C4-2B (cell line): ENCODE measurements around the gene CUL3.

Source experiments
- ZFX ChIP-seq: fragments of 450-650 bp; IDR thresholded peaks from 2 replicates; pipeline ENCODE4 v1.6.1; 2017
- TF ChIP-seq, protein P1 (sequence below): fragments of 450-650 bp; conservative IDR thresholded peaks from 2 replicates; pipeline ENCODE4 v1.5.1; 2017; ENCODE audit warnings: mild to moderate bottlenecking

DNA sequence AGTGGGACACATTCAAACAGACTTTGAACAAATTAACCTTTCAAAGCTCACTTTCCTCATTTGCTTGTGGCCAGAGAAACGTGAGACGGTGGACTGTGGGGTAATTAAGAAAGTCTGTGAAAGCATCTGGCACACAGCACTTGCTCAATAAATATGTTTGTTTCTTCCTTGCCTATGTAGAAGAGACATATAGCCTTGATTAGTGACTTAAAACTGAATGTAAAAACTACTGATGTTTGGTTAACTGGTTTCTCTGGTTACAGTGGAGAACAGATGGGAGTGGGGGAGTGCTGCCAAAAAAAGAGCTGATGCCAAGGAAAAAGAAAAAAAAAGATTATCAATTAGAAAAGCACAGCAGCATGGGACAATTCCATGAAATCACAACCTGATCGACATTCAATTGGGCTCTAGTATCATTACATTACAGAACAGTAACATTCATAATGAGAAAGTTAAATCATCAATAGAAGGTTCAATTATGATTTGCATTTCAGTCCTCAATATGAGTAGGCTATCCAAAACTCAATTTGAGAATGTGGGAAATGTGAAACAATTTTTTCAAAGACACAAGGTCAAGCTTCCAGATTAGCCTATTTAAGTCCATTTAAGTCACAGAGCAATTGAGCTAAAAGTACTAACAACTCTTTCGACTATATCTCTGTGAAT is 14.7 kb downstream of the CUL3 start:
- TF ChIP-seq, protein P1, sequence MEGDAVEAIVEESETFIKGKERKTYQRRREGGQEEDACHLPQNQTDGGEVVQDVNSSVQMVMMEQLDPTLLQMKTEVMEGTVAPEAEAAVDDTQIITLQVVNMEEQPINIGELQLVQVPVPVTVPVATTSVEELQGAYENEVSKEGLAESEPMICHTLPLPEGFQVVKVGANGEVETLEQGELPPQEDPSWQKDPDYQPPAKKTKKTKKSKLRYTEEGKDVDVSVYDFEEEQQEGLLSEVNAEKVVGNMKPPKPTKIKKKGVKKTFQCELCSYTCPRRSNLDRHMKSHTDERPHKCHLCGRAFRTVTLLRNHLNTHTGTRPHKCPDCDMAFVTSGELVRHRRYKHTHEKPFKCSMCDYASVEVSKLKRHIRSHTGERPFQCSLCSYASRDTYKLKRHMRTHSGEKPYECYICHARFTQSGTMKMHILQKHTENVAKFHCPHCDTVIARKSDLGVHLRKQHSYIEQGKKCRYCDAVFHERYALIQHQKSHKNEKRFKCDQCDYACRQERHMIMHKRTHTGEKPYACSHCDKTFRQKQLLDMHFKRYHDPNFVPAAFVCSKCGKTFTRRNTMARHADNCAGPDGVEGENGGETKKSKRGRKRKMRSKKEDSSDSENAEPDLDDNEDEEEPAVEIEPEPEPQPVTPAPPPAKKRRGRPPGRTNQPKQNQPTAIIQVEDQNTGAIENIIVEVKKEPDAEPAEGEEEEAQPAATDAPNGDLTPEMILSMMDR: no peak
- no peak for TF ChIP-seq ZFX
